ENCODE results near the gene MTG2.

The MTG2 gene

DNA sequence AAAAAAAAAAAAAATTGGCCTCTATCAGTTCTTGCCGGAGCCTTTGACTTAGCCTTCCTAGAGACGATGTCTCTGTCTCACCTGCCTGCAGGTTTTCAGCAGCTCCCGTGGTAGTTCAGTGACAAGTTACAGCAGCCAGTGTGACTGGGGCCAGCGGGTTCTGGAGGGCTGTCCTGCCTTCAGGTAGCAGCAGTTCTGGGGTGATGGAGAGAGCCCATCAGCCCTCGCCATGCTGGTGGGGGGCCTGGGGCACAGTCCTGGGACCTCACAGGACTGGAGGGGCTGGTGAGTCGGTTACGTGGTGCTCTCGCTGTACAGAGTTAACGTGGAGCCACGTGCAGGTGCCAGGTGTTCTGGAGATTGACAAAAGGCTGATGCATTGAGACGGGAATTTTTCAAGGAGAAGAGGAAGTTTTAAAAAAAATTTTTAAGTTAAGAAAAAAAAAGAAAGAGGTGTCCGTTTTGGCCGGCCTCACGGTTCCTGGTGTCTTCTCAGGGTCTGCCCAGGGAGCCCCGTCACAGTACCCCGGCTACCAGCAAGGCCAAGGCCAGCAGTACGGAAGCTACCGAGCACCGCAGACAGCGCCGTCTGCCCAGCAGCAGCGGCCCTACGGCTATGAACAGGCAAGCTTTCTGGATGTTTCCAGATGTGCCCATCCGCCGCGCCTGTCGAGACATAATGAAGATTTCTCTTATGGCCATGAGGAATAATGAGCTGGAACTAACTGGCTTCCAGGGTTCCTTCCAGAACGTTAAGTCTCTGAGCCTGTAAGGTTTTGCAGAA lies 8.6 kb upstream of the MTG2 start:
- H3K4me3 ChIP-seq (replicated peaks in 1 of 2; ENCODE audit: low read depth in 2 of 2, low read length in 2 of 2), result no peak overlapping the region
- TF ChIP-seq, protein P1, sequence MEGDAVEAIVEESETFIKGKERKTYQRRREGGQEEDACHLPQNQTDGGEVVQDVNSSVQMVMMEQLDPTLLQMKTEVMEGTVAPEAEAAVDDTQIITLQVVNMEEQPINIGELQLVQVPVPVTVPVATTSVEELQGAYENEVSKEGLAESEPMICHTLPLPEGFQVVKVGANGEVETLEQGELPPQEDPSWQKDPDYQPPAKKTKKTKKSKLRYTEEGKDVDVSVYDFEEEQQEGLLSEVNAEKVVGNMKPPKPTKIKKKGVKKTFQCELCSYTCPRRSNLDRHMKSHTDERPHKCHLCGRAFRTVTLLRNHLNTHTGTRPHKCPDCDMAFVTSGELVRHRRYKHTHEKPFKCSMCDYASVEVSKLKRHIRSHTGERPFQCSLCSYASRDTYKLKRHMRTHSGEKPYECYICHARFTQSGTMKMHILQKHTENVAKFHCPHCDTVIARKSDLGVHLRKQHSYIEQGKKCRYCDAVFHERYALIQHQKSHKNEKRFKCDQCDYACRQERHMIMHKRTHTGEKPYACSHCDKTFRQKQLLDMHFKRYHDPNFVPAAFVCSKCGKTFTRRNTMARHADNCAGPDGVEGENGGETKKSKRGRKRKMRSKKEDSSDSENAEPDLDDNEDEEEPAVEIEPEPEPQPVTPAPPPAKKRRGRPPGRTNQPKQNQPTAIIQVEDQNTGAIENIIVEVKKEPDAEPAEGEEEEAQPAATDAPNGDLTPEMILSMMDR (IDR thresholded peaks at IDR 0.05; ENCODE audit: low read depth, low read length), result no peak

DNA sequence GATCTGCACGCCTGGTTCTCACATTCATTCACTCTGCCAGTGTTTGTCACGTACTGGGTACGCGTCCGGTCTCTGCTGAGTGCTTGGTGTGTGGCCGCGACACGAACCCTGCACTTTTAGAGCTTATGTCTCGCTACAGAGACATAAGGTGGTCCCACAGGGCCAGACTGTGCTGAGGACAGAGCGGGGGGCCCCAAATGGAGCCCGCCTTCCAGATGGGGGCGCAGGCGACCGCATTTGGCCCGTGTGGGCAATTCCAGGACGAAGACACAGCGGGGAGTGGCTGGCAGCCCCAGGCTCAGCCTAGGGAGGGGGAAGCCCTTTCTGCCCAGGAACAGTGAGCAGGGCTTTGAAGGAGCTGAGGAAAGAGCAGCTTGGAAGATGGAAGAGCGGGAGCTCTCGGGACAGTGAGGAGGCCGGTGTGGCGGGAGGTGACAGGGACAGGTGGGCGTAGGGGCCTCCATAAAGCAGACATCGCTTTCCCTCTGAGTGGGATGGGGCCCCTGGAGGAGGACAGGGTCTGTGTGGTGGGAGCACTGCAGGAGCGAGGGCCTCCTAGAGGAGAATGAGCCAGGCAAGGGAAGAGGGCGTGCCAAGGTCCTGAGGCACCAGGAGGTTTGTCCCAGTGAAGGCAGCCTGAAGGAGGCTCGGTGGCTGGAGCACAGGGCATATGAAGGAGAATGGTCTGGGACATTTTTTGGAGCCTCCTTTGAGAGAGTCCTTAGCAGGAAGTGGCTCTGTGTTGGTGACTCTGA lies 7.8 kb upstream of the MTG2 start:
- DNase-seq (ENCODE audit: low read depth in 2 of 2), result no peak
- no peak overlapping the region for H3K4me3 ChIP-seq (replicated peaks in 1 of 2; ENCODE audit: low read depth in 2 of 2, low read length in 2 of 2)

More for the DNA sequence above, 8.6 kb upstream of the MTG2 start:
- DNase-seq (ENCODE audit: low read depth in 2 of 2), result no peak

DNA sequence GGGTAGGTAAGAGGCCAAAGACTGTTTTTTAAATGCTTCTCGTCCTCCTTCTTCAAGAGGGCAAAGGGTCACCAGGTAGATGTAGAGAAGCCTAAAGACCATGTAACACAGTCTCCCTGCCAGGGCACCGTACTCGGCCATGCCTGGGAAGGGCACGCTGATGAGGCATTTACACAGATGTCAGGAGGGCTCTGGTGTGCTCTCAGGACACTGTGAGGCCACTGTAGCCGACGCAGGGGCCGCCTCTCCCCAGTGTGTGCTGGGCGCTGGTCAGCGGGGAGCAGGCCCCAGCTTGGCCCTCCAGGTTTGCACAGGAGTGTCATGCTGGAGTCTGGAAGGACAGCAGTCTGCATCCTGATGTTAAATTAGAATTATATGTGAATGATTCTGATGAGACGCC lies 7.1 kb upstream of the MTG2 start:
- H3K4me3 ChIP-seq (replicated peaks in 1 of 2; ENCODE audit: low read depth in 2 of 2, low read length in 2 of 2), result no peak overlapping the region
- TF ChIP-seq, protein P1 (IDR thresholded peaks at IDR 0.05; ENCODE audit: low read depth, low read length), result no peak
- DNase-seq (ENCODE audit: low read depth in 2 of 2), result no peak

More for the DNA sequence above, 7.8 kb upstream of the MTG2 start:
- TF ChIP-seq, protein P1 (IDR thresholded peaks at IDR 0.05; ENCODE audit: low read depth, low read length), result no peak

DNA sequence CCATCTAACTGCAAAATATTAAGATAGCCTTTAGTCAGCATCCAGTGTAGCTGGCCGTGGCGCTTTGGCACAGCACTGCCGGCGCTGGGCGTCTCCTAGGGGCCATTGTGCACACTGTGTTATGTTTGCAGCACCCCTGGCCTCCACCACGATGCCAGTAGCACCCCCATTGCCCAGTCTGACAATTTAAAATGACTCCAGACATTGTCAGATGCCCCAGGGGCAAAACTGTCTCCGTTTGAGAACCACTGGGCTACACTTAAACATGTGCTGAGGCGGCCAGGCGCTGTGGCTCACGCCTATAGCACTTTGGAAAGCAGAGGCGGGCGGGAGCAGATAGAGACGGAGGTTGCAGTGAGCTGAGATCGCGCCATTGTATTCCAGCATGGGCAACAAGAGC lies 6.0 kb upstream of the MTG2 start:
- no peak overlapping the region for H3K4me3 ChIP-seq (replicated peaks in 1 of 2; ENCODE audit: low read depth in 2 of 2, low read length in 2 of 2)
- DNase-seq (ENCODE audit: low read depth in 2 of 2), result no peak
- TF ChIP-seq, protein P1 (IDR thresholded peaks at IDR 0.05; ENCODE audit: low read depth, low read length), result no peak

DNA sequence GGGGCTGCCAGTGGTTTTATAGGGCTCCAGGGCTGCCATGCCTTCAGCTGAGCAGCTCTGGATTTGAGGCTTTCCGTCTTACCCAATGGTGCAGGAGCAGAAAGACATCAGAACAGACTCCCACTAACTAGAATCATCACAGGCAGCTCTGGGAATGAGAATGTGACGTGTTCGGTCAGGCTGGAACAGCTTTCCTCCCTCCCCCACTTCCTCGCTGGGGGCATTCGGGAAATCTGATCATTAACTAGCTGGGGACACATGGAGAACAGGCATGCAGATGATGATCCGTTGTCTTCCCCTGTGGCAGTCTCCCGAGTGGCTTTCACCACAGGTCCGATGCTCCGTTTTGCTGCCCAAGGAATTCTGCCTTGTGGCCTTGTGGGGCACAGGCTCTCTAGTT lies 5.5 kb upstream of the MTG2 start:
- TF ChIP-seq, protein P1 (IDR thresholded peaks at IDR 0.05; ENCODE audit: low read depth, low read length), result no peak
- no peak for DNase-seq (ENCODE audit: low read depth in 2 of 2)
- no peak overlapping the region for H3K4me3 ChIP-seq (replicated peaks in 1 of 2; ENCODE audit: low read depth in 2 of 2, low read length in 2 of 2)

DNA sequence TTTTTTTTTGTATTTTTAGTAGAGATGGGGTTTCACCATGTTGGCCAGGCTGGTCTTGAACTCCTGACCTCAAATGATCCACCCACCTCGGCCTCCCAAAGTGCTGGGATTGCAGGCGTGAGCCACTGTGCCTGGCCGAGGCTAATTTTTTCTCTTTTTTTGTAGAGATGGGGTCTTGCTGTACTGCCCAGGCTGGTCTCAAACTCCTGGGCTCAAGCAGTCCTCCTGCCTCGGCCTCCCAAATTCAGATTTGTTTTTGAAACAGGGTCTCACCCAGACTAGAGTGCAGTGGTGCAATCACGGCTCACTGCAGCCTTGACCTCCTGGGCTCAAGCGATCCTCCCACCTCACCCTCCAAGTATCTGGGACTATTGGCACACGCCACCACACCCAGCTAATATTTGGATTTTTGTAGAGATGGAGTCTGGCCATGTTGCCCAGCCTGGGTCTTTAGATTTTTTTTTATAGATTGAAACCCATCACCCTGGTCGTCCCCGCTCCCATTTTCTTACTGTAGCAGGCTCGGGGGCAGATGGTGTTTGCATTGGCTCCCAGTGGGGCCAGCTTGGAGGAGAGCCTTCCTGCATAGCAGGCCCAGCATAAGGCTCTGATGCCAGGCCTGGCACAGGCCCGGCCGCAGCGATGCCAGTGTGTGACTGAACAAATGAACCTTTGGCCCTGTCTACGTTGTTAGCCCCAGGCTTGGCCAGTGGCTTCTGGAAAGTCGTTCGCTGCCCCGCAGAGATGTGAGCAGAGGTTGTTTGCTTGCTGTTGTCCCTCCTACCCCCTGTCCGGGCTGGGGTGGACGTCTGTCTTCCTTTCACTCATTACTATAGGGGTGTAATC lies 4.3 kb upstream of the MTG2 start:
- TF ChIP-seq, protein P1 (IDR thresholded peaks at IDR 0.05; ENCODE audit: low read depth, low read length), result no peak
- DNase-seq (ENCODE audit: low read depth in 2 of 2), result no peak

More for the DNA sequence above, 4.3 kb upstream of the MTG2 start:
- H3K4me3 ChIP-seq (replicated peaks in 1 of 2; ENCODE audit: low read depth in 2 of 2, low read length in 2 of 2), result no peak overlapping the region

All from cardiac fibroblast (primary cell).